ENCODE measurements around the gene CPNE4.
A peak's percentile ranks its signal among the peaks of the same experiment; 100 is the strongest.

DNA sequence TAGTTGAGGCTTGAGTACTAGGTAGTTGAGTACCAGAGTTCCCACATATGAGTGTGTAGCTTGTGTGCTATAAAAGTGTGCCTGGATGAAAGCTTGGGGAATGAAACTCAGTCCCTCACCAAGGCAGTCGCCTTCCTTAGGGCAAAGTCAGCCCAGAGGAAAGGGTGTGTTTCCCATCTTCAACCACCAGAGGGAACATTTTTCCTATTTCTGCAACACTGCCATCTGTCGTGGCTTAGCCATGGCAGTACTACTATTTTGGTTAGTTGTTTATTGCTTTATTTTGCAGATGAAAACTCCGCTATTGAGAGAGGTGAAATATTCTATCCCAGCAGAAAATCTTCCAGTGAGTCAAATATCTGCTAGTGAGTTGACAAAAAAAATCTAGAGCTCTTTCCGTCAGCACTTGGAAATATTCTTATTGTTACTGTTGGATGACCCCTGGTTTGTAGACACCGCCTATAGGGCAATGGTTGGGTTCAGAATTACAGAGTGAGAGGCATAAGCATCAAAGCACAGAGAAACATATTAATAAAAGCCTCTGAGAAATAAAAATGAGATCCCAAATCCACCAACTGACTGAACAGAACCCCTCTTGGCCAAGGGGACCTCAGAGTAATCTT lies 239.9 kb downstream of the CPNE4 start:
- TF ChIP-seq CTCF (IDR thresholded peaks at IDR 0.05): peak; percentile 7 to 54 (median 27)
- TF ChIP-seq POLR2AphosphoS5 (IDR thresholded peaks at IDR 0.05; ENCODE audit: insufficient read depth in 1 of 2, low read depth in 1 of 2): no peak
- TF ChIP-seq POLR2A (IDR thresholded peaks at IDR 0.05): no peak

Measured in vagina (tissue), 2 donors.